EL (cell line): Measurements from ENCODE around the gene GPR152.
"Not testable (repeated sequence)": the region's sequence is repeated elsewhere in the genome, so short reads cannot be mapped to it uniquely, and the experiment has no call there.

Experiments
- DNase-seq: peaks from one replicate; pipeline ENCODE4 v3.0.0-alpha.2; 2016

The GPR152 gene

DNA sequence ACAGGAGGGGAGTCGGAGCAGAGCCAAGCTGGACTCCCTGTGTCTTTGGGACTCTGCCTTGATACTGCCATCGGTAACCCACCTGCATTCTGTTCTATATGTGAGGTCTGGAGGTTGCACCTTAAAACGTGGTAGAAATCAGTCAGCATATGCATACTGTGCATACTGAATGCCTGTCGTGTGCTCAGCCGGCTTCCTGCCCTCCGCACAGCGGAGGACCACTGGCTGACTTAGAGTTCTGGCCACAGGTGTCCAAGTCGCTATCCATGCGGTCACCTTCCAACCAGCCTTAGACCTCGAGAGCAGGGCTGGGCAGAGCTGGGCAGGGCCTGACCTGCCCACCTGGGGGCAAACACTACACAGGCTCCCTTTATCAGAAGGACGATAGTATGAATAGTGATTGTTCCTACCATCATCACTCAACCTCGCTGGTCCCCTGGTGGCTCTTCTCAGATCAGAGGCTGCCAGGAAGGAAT is 44.8 kb downstream of the GPR152 start:
- no peak for DNase-seq

DNA sequence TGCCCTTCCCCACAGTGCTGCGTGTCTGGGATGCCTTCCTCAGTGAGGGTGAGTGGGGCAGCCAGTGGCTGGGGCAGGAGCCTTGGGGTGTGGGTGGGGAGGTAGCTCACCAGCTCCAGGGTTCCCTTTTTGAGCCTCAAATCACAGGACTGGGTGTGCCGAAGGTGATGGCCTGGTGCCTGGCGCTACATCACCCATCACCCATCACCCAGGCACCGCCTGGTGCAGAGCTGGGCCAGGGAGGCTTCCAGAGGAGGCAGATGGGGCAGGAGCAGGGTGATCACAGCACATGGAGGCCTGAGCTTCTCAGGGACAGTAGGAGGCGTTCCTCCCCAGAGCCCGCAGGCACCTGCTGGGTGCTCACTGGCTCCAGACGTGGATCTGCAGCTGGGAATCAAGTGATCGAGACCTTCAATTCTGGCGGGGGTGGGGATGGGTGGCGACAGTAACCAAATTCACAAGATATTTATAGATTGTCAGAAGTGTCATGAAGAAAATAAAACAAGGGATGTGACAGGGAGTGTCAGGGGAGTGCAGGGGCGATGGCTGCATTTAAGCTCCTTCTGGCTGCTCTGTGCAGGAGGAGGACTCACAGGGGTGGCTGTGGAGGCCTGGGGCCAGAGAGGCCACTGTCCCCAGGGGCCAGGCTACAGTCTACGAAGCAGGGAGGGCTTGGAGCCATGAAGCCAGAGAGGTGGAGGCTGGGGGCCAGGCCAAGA is 45.4 kb downstream of the GPR152 start:
- no peak for DNase-seq

DNA sequence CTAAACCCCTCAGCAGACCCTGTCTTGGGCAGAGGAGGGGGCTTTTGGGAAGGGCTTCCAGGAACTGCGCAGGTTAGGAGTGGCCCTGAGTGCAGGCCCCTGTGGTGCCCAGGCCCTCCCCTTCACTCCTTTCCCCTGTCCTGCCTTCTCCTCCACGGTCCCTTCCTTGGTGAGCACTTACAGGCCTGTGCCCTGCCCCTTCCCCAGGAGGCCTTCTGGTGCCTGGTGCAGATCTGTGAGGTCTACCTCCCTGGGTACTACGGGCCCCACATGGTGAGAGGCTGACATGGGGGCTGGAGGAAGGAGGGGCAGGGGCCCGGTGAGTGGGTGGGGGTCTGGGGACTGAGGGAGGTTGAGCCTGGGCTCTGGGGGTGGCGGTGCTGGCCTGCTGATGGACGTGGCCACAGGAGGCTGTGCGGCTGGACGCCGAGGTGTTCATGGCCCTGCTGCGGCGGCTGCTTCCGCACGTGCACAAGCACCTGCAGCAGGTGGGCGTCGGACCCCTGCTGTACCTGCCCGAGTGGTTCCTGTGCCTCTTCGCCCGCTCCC is 46.0 kb downstream of the GPR152 start:
- no peak for DNase-seq

DNA sequence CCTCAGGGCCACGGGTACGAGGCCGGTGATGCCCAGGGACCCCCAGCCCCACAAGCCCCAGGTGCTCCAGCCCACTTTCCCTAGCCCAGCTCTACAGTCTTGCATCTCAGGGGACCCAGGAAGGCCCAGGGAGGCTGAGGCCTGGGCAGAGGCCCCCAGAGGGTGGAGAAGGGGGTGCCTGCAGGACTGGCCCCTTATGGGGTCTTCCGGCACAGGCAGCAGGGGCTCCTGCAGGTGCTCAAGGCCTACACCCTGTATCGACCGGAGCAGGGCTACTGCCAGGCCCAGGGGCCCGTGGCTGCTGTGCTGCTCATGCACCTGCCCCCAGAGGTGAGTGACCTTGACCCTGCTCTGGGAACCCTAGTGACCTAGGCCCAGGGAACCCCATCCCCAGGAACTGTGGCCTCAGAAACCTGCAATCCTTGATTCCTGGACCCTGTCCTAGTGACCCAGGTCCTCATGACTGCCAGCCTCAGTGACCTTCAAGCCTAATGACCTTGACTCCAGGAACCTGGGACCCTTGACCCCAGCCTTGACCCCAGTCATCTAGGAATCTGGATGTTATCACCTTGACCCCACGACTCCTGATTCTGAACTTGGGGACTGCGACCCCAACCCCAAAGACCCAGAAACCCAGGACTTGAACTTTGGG is 46.7 kb downstream of the GPR152 start:
- no peak for DNase-seq

DNA sequence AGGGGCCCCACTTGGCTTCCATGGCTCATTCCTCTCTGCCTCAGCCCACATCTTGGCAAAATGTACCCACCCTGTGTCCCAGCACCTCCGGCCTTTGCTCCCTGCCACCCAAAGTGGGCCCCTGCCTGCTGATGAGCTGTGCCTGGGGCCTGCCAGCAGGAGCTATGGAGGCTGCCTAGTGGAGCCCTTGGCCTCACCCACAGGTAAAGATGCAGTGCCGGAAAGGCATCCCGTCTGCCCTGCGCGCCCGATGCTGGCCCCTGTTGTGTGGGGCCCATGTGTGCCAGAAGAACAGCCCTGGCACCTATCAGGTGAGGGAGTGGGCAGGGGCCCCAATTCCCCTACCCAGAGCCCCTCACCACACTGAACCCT is 47.3 kb downstream of the GPR152 start:
- no peak for DNase-seq

DNA sequence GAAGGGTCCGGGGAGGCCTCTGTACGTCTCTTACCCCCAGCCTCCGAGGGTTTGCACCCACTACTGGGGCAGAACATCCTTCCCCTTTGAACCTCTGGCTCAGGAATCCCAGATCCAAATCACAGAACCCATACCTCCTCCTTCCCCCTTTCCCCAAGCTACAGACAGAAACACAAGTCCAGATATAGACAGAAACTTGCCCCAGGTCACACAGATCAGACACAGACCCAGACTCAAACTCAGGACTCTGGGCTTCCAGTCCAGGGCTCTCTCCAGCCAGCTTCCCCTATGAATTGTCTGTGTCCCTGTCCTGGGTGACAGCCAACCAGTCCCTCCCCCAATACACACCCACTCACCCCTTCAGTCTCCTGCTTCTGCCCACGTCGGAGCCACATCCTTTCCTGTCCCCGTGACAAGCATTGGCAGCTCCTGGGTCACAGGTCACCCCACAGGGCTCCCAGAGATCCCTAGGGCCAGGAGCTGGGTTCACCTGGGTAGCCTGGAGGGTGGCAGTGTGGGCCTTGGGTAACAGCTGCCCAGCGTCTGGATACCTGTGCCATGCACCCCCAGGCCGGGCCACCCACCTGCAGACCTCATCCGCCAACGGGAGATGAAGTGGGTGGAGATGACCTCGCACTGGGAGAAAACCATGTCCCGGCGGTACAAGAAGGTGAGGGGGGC is 47.9 kb downstream of the GPR152 start:
- DNase-seq = no peak

DNA sequence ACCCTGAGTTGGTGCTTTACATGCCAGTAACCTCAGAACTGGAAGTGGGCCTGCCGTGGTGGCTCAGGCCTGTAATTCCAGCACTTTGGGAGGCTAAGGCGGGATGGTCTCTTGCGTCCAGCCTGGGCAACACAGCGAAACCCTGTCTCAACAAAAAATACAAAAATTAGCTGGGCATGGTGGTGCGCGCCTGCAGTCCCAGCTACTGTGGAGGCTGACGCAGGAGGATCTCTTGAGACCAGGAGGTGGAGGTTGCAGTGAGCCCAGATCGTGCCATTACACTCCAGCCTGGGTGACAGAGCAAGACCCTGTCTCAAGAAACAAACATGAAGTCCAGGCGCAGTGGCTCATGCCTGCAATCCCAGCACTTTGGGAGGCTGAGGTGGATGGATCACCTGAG is 49.4 kb downstream of the GPR152 start:
- not testable (repeated sequence) for DNase-seq

DNA sequence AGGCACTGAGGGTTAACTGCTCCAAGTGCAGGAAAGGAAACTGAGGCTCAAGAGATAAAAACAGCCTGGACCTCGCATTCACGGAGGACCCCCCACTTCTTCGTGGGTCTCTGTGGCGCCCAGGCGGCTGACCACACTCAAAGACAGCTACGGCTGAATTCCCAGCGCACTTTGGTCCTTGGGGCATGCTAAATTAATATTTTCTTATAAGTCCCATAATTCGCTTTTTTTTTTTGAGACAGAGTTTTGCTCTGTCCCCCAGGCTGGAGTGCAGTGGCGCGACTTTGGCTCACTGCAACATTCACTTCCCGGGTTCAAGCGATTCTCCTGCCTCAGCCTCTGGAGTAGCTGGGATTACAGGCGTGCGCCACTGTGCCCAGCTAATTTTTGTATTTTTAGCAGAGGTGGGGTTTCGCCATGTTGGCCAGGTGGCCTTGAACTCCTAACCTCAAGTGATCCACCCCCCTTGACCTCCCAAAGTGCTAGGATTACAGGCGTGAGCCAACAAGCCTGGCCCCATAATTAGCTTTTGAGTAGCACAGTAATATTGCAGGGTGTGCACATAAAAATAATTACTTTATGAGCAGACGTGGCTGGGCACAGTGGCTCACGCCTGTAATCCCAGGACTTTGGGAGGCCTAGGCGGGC is 50.2 kb downstream of the GPR152 start:
- DNase-seq = not testable (repeated sequence)

DNA sequence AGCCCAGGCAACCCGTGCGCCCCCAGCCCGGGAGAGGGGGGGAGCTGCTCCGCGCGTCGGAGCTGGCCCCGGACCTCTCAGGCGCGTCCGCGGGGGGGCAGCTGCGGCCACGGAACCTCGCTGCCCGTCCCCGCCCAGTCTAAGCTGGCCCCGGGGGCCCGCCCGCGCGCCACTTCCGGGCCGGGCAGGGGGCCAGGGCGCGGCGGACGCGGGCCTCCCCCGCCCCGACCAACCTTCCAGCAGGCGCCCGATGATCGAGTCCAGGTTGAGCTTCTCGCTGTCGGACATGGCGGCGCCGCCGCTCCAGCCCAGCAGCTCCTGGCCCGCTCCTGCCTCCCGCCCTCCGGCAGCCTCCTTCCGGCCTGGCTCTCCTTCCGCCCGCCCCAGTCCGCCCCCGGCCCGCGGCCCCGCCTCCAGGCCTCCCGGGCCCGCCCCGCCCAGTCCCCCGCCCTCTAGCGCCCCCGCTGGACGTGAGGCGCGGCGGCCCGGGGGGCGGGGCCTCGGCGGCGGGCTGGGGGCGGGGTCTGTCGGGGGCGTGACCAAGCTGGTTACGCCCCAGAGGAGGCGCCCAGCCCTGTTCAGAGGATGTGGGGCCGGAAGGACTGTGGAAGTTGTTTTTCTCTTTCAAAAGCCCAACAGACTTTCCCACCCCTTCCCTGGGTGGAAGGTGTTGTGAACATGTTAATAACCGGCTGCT is 50.9 kb downstream of the GPR152 start, which contains the start of gene PPP1CA:
Gene PPP1CA, minus strand, starts transcription at position 364 of the 697 bp plus-strand sequence. Its CDS starts 76 bp downstream, at position 288.
- peak; percentile 91 for DNase-seq
